Hepatocyte (in vitro differentiated cells): Measurements from ENCODE around the gene C1orf232.

Experiments
- CTCF ChIP-seq: fragments of 200-600 bp; sonication (generic); IDR thresholded peaks from 2 replicates; pipeline ENCODE4 v1.5.1; 2016; ENCODE audit warnings: antibody characterized with exemption, mild to moderate bottlenecking; ENCODE audit not compliant: poor library complexity
- EZH2 ChIP-seq: fragments of 200-600 bp; sonication (generic); IDR thresholded peaks from 2 replicates; pipeline ENCODE4 v1.6.1; 2016; ENCODE audit warnings: antibody characterized with exemption, mild to moderate bottlenecking, borderline replicate concordance

GRCh38 chr1:26122988-26123973 is 45.5 kb downstream of the C1orf232 start:
- TF ChIP-seq CTCF, result no peak
- TF ChIP-seq EZH2, result no peak
